IPS-18a (cell line): ENCODE results near the gene CDC42.

ENCODE experiments used
- H3K27ac ChIP-seq: one replicate; pipeline ENCODE4 v1.5.1; 2013; ENCODE audit warnings: low read length
- H3K27me3 ChIP-seq: one replicate; pipeline ENCODE4 v1.6.1; 2013; ENCODE audit warnings: mild to moderate bottlenecking, low read length; ENCODE audit not compliant: control insufficient read depth, insufficient read depth
- H3K36me3 ChIP-seq: one replicate; pipeline ENCODE4 v1.6.1; 2013; ENCODE audit warnings: low read depth, low read length; ENCODE audit not compliant: control insufficient read depth
- H3K4me1 ChIP-seq: one replicate; pipeline ENCODE4 v1.6.1; 2013; ENCODE audit warnings: low read depth, low read length; ENCODE audit not compliant: control insufficient read depth
- H3K4me3 ChIP-seq: one replicate; pipeline ENCODE4 v1.5.1; 2013; ENCODE audit warnings: low read length
- H3K9ac ChIP-seq: one replicate; pipeline ENCODE4 v1.6.1; 2013; ENCODE audit warnings: mild to moderate bottlenecking, low read length, moderate library complexity
- H3K9me3 ChIP-seq: one replicate; pipeline ENCODE4 v1.6.1; 2013; ENCODE audit warnings: low read depth, low read length; ENCODE audit not compliant: control insufficient read depth

CDC42 gene

DNA sequence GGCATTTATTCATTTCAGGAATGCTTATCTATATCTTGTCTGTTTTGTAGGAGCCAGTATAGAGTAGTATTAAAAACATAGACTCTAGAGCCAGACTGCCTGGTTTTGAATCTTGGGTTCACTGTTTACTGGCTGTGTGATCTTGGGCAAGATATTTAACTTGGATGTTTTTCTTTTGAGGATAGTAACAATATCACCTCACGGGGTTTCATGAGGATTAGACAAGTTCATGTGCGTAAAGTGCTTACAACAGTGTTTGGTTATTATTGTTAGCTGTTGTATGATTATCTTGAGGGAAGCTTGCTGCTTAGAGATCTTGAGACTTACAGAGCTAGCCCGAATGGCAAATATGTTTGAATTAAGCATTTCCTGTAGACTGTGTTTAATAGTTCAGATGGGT is 50.2 kb downstream of the CDC42 start:
- Histone ChIP-seq H3K36me3 (peaks cover 5% of the 10 kb centered on the region), H3K4me3 (no peak overlapping the region), H3K9ac (no peak overlapping the region), H3K27ac (no peak overlapping the region), H3K27me3 (no peaks in the 10 kb centered on the region), H3K9me3 (no peaks in the 10 kb centered on the region), H3K4me1 (peaks cover 3% of the 10 kb centered on the region)

DNA sequence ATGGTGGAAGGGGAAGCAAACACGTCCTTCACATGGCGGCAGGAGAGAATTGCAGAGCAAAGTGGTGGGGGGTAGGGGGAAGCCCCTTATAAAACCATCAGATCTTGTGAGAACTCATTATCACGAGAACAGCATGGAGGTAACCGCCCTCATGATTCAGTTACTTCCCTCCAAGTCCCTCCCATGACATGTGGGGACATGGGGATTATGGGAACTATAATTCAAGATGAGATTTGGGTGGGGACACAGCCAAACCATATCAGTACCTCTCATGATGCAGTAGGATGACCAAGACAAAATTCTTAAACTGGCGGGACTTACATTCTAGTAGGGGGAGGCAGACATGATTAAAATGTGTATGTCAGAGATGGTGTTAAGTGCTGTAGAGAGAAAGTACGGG is 51.6 kb downstream of the CDC42 start:
- no peaks in the 10 kb centered on the region for H3K27me3 ChIP-seq
- no peaks in the 10 kb centered on the region for H3K9me3 ChIP-seq
- no peaks in the 10 kb centered on the region for H3K36me3 ChIP-seq
- no peak overlapping the region for H3K4me3 ChIP-seq
- no peak overlapping the region for H3K27ac ChIP-seq
- peaks cover 3% of the 10 kb centered on the region for H3K4me1 ChIP-seq
- H3K9ac ChIP-seq, result no peak overlapping the region

- Histone ChIP-seq H3K27ac (no peak overlapping the region), H3K9me3 (no peaks in the 10 kb centered on the region), H3K4me3 (no peak overlapping the region), H3K36me3 (no peaks in the 10 kb centered on the region), H3K27me3 (no peaks in the 10 kb centered on the region), H3K9ac (no peak overlapping the region), H3K4me1 (peaks cover 3% of the 10 kb centered on the region)
Observed at GRCh38 chr1:22104865-22105437, 52.4 kb downstream of the CDC42 start.

GRCh38 chr1:22105611-22106207 is 53.2 kb downstream of the CDC42 start:
- H3K9me3 ChIP-seq, result no peaks in the 10 kb centered on the region
- no peak overlapping the region for H3K27ac ChIP-seq
- no peaks in the 10 kb centered on the region for H3K27me3 ChIP-seq
- H3K36me3 ChIP-seq, result no peaks in the 10 kb centered on the region
- peaks cover 3% of the 10 kb centered on the region for H3K4me1 ChIP-seq
- no peak overlapping the region for H3K4me3 ChIP-seq
- no peak overlapping the region for H3K9ac ChIP-seq

DNA sequence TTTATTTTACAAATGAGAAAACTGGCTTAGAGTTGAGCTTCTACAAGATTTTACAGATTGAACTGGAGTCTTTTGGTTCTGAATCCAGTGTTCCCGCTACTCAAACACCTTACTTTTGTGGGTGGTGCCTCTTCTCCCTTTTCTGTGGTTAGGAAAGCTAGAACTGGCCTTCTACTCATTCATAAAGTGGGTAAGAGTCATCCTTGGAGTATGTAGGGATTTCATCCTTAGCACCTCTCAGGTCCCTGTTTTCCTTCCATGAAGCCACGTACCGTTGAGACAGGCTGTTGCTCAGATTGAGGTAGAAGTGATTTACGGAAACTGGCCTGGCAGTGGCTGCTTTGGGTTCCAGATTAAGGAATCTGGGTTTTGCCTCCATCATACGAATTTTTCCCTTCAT is 54.6 kb downstream of the CDC42 start:
- no peak overlapping the region for H3K9ac ChIP-seq

GRCh38 chr1:22108339-22109105 is 56.0 kb downstream of the CDC42 start:
- Histone ChIP-seq H3K9me3 (no peaks in the 10 kb centered on the region), H3K4me1 (peaks cover 3% of the 10 kb centered on the region), H3K9ac (no peak overlapping the region), H3K4me3 (no peak overlapping the region), H3K27me3 (no peaks in the 10 kb centered on the region), H3K27ac (no peak overlapping the region), H3K36me3 (no peaks in the 10 kb centered on the region)

More for the DNA sequence above, 54.6 kb downstream of the CDC42 start:
- peaks cover 3% of the 10 kb centered on the region for H3K4me1 ChIP-seq
- no peaks in the 10 kb centered on the region for H3K9me3 ChIP-seq
- H3K4me3 ChIP-seq, result no peak overlapping the region
- no peaks in the 10 kb centered on the region for H3K36me3 ChIP-seq
- H3K27ac ChIP-seq, result no peak overlapping the region
- no peaks in the 10 kb centered on the region for H3K27me3 ChIP-seq

GRCh38 chr1:22110016-22110415 is 57.5 kb downstream of the CDC42 start:
- Histone ChIP-seq H3K27ac (no peak overlapping the region), H3K27me3 (no peaks in the 10 kb centered on the region), H3K4me3 (no peak overlapping the region), H3K9me3 (no peaks in the 10 kb centered on the region), H3K4me1 (peaks cover 6% of the 10 kb centered on the region), H3K9ac (no peak overlapping the region), H3K36me3 (no peaks in the 10 kb centered on the region)

DNA sequence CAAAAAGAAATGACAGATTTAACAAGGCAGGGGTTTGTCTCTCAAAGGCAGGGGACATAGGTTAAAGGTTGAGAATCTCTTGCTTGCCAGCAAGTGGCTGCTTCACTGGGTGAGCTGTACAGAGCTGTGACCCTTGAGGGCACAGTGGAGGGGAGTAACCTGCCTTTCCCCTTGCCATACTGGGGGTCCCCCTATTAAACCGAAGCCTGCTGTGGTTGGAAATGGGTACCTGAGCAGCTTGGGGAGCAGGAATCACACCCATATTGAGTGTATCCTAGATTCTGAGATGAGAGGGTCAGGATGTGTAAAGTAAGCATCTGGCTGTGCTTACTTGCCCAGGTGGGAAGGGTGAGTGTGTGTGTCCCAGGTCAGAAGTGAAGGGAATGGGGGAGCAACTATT is 58.6 kb downstream of the CDC42 start:
- no peak overlapping the region for H3K9ac ChIP-seq
- H3K27ac ChIP-seq, result no peak overlapping the region
- no peaks in the 10 kb centered on the region for H3K36me3 ChIP-seq

GRCh38 chr1:22111620-22112019 is 59.1 kb downstream of the CDC42 start:
- Histone ChIP-seq H3K4me3 (no peak overlapping the region), H3K4me1 (peaks cover 14% of the 10 kb centered on the region), H3K27me3 (no peaks in the 10 kb centered on the region), H3K27ac (no peak overlapping the region), H3K9ac (no peak overlapping the region), H3K36me3 (no peaks in the 10 kb centered on the region), H3K9me3 (no peaks in the 10 kb centered on the region)

More for the DNA sequence above, 58.6 kb downstream of the CDC42 start:
- Histone ChIP-seq H3K27me3 (no peaks in the 10 kb centered on the region), H3K4me3 (no peak overlapping the region), H3K4me1 (peaks cover 10% of the 10 kb centered on the region), H3K9me3 (no peaks in the 10 kb centered on the region)

DNA sequence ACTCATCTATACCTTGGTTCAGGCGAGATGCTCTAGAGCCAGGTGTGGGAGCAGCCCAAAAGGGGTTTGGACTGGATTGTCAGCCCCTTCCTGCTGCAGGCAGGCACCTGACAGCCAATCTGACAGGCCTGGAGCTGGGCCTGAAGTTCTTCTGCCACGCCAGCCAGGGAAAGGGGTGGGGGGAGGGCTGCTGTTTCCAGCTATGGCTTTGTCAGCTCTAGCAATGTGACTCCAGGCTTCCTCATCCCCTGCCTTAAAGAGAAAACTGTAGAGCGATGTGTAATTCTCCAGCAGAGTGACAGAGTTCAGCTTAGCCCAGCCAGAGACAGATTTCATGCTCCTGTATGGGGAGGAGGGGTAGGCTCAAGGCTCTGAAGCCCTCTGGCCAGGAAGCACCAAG is 60.0 kb downstream of the CDC42 start:
- no peaks in the 10 kb centered on the region for H3K9me3 ChIP-seq

DNA sequence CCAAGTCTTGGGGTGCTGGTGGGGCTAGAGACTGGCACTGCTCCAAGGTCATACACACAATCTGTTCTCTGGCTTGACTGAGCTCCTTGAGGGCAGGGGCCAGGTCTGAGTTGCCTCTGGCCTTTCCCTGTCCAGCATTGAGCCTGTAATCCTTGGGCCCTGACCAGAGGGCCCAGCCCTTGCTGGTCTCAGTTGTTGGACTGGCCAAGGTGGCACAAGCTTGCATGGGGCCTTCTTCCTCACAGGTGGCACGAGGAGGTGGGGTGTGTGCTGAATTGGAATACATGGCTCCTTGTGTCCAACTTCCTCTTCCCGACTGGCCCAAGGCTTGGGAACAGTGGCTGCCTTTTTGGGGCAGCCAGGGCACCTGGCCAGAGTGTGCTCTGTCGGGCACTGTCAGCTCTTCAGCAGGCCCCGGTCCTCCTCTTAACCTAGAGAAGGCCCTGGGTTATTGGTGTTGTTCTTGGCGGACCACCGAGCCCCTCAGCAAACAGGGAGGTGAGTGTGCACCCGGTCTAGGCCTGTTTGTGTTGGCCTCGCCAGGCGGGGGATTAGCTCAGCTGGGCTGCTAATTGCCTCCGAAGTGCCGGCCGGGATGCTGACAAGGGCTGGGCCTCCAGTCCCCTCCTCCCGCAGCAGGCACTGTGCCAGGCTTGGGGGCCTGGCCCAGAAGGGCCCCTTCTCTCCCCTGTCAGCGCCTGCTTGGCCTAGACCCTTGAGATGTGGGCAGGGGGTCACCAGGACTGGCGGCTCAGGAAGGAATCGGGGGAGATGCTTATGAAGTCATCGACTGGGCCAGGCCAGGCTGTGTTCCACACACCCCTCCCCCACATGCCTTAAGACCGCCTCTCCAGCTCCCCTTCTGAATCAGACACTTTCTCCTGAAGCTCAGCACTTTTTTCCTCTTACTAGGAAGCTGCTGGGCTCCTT is 61.8 kb downstream of the CDC42 start:
- Histone ChIP-seq H3K9ac (no peak overlapping the region), H3K27me3 (no peaks in the 10 kb centered on the region), H3K4me1 (peaks cover 14% of the 10 kb centered on the region), H3K36me3 (no peaks in the 10 kb centered on the region), H3K9me3 (no peaks in the 10 kb centered on the region), H3K4me3 (no peak overlapping the region), H3K27ac (no peak overlapping the region)

More for the DNA sequence above, 60.0 kb downstream of the CDC42 start:
- H3K36me3 ChIP-seq, result no peaks in the 10 kb centered on the region
- no peak overlapping the region for H3K9ac ChIP-seq
- no peak overlapping the region for H3K4me3 ChIP-seq
- H3K27me3 ChIP-seq, result no peaks in the 10 kb centered on the region
- peaks cover 14% of the 10 kb centered on the region for H3K4me1 ChIP-seq
- no peak overlapping the region for H3K27ac ChIP-seq
